ENCODE results near the gene ASB13.
A peak's percentile ranks its signal among the peaks of the same experiment; 100 is the strongest.

Gene ASB13

GRCh38 chr10:5599613-5600520 lies 66.5 kb downstream of the ASB13 start:
- no peak overlapping the region for H3K4me3 ChIP-seq (ENCODE audit: low read depth, low read length)
- TF ChIP-seq, protein P1, sequence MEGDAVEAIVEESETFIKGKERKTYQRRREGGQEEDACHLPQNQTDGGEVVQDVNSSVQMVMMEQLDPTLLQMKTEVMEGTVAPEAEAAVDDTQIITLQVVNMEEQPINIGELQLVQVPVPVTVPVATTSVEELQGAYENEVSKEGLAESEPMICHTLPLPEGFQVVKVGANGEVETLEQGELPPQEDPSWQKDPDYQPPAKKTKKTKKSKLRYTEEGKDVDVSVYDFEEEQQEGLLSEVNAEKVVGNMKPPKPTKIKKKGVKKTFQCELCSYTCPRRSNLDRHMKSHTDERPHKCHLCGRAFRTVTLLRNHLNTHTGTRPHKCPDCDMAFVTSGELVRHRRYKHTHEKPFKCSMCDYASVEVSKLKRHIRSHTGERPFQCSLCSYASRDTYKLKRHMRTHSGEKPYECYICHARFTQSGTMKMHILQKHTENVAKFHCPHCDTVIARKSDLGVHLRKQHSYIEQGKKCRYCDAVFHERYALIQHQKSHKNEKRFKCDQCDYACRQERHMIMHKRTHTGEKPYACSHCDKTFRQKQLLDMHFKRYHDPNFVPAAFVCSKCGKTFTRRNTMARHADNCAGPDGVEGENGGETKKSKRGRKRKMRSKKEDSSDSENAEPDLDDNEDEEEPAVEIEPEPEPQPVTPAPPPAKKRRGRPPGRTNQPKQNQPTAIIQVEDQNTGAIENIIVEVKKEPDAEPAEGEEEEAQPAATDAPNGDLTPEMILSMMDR (IDR thresholded peaks at IDR 0.05; ENCODE audit: insufficient read depth, low read length, missing control alignments): no peak
- ChIA-PET POLR2A (interaction anchor here (0.7 kb wide), 1 partner anchor 23 kb away, joined by 3 read pairs; no protein-coding TSS in a partner anchor), CTCF (interaction anchor here (0.9 to 6.7 kb wide), 4 partner anchors 16 to 157 kb away, joined by 3 to 40 read pairs (median 4); no protein-coding TSS in a partner anchor)
- no peak for DNase-seq (ENCODE audit: low read depth, low spot score)

DNA sequence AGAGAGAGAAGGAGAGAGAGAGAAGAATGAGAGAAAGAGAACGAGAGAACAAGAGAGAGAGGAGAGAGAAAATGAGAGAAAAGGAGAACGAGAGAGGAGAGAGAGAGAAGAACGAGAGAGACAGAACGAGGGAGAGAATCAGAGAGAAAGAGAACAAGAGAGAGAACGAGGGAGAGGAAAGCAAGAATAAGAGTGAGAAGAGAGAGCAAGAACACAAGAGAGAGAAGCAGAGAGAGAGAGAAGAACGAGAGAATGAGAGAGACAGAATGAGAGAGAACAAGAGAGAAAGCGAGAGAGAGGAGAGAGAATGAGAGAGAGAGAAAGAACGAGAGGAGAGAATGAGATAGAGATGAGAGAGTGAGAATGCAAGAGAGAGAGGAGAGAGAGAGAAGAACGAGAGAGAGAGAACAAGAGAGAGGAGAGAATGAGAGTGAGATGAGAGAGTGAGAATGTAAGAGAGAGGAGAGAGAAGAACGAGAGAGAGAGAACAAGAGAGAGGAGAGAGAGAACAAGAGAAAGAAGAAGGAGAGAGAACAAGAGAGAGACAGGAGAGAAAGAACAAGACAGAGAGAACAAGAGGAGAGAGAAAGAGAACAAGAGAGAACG lies 68.2 kb downstream of the ASB13 start:
- ChIA-PET CTCF (interaction anchor here (1.1 to 6.7 kb wide), 3 partner anchors 9 to 31 kb away, joined by 5 to 40 read pairs (median 17); no protein-coding TSS in a partner anchor), POLR2A (no interaction called here)
- DNase-seq (ENCODE audit: low read depth, low spot score): no peak
- TF ChIP-seq, protein P1 (IDR thresholded peaks at IDR 0.05; ENCODE audit: insufficient read depth, low read length, missing control alignments): no peak
- H3K4me3 ChIP-seq (ENCODE audit: low read depth, low read length): no peak overlapping the region

DNA sequence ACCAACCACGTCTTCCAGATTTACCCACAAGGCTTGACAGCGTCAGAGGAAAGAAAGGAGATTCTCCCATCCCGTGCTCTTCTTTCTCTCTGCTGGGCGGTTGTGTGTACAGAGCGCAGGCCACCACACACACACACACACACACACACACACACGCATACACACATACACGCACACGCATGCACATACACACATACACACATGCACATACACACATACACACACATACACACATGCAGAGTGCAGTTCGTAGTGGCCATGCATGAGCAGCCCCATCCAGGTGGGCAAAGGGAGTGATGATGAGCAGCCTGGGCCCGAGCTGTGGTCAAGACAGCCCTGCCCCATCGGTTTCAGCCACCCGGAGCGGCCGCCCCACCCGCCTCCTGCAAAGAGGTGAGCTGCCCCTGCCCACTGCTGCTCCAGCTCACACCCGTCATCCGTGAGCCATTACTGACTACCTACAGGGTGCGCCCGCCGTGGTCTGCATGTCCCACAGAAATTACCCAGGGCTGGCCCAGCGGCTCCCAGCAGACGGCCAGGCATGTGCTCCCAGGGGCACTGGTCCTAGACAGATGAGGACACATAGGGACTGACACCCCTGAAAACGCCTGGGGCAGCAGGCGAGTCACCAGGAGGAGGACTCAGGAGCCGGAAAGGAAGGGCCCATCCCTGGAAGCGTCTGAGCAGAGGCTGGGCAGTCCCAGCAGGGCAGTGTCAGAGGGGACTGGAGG lies 69.6 kb downstream of the ASB13 start:
- CTCF ChIA-PET: interaction anchor here (0.8 to 6.7 kb wide), 9 partner anchors 11 to 156 kb away, joined by 3 to 40 read pairs (median 16); no protein-coding TSS in a partner anchor
- POLR2A ChIA-PET: interaction anchor here (0.9 to 3.6 kb wide), 9 partner anchors 10 to 150 kb away, joined by 3 to 21 read pairs (median 7); no protein-coding TSS in a partner anchor
- peak overlapping the region; percentile 29; the same call in 1 of the 2 replicates for H3K4me3 ChIP-seq (ENCODE audit: low read depth, low read length)
- TF ChIP-seq, protein P1 (IDR thresholded peaks at IDR 0.05; ENCODE audit: insufficient read depth, low read length, missing control alignments): no peak
- DNase-seq (ENCODE audit: low read depth, low spot score): no peak

- TF ChIP-seq, protein P1 (IDR thresholded peaks at IDR 0.05; ENCODE audit: insufficient read depth, low read length, missing control alignments): no peak
- DNase-seq (ENCODE audit: low read depth, low spot score): peak; percentile 73
- H3K4me3 ChIP-seq (ENCODE audit: low read depth, low read length): peak overlapping the region; percentile 49
- CTCF ChIA-PET: interaction anchor here (1.2 to 6.7 kb wide), 6 partner anchors 11 to 154 kb away, joined by 3 to 40 read pairs (median 18); no protein-coding TSS in a partner anchor
- POLR2A ChIA-PET: interaction anchor here (0.6 to 3.6 kb wide), 11 partner anchors 9 to 150 kb away, joined by 3 to 21 read pairs (median 5); no protein-coding TSS in a partner anchor
Measured at GRCh38 chr10:5595994-5596471, 70.4 kb downstream of the ASB13 start.

DNA sequence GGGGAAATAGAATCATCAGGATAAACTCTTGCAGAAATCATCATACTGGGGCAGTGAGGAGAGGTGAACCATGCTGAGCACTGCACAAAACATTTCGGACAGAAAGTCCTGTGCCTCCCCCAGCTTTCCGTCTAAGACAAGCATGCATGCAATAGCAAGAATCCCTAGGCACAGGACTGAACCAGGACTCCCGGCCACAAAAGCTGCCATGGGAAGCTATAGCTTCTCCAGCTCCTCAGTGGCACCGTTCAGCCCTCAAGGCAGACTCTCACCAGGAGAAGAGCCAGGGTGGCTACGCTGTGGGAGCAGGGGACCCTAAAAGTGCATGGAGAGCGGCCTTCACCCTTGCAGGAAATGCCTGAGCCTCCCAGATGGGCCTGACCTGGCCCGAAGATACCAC lies 70.8 kb downstream of the ASB13 start:
- ChIA-PET CTCF (interaction anchor here (1.2 to 6.7 kb wide), 6 partner anchors 11 to 154 kb away, joined by 3 to 40 read pairs (median 18); no protein-coding TSS in a partner anchor), POLR2A (interaction anchor here (0.6 to 3.6 kb wide), 11 partner anchors 8 to 149 kb away, joined by 3 to 21 read pairs (median 5); no protein-coding TSS in a partner anchor)
- TF ChIP-seq, protein P1 (IDR thresholded peaks at IDR 0.05; ENCODE audit: insufficient read depth, low read length, missing control alignments): no peak
- DNase-seq (ENCODE audit: low read depth, low spot score): no peak
- H3K4me3 ChIP-seq (ENCODE audit: low read depth, low read length): peak overlapping the region; percentile 49

All from AG04449 (cell line).